BLaER1 (cell line): ENCODE data around the gene CATSPERE.
"Not testable (repeated sequence)": the region's sequence is repeated elsewhere in the genome, so short reads cannot be mapped to it uniquely, and the experiment has no call there.

Experiments used
- H3K27ac ChIP-seq: shearing (Covaris generic); formaldehyde crosslinking; 2 replicates; pipeline ENCODE4 v1.8.1; 2022
- H3K27me3 ChIP-seq: shearing (Covaris generic); formaldehyde crosslinking; 2 replicates; pipeline ENCODE4 v1.8.1; 2022
- H3K36me3 ChIP-seq: shearing (Covaris generic); formaldehyde crosslinking; 2 replicates; pipeline ENCODE4 v1.8.1; 2022
- H3K4me1 ChIP-seq: shearing (Covaris generic); formaldehyde crosslinking; 2 replicates; pipeline ENCODE4 v1.8.1; 2022
- H3K4me2 ChIP-seq: shearing (Covaris generic); formaldehyde crosslinking; 2 replicates; pipeline ENCODE4 v1.8.1; 2022
- H3K4me3 ChIP-seq: shearing (Covaris generic); formaldehyde crosslinking; 2 replicates; pipeline ENCODE4 v1.8.1; 2022
- H3K9ac ChIP-seq: shearing (Covaris generic); formaldehyde crosslinking; 2 replicates; pipeline ENCODE4 v1.8.1; 2022
- H3K9me3 ChIP-seq: shearing (Covaris generic); formaldehyde crosslinking; 2 replicates; pipeline ENCODE4 v1.8.1; 2022
- H4K20me1 ChIP-seq: shearing (Covaris generic); formaldehyde crosslinking; 2 replicates; pipeline ENCODE4 v1.8.1; 2022
- Cebpa-rat ChIP-seq: shearing (Covaris generic); IDR thresholded peaks from 2 replicates; pipeline ENCODE4 v1.8.1; 2022

CATSPERE gene

GRCh38 chr1:244456586-244456985, 4.5 kb upstream of the CATSPERE start:
- no peaks in the 10 kb centered on the region for H3K27me3 ChIP-seq
- H3K9ac ChIP-seq = no peak overlapping the region
- no peak overlapping the region for H3K4me2 ChIP-seq
- TF ChIP-seq Cebpa-rat = no peak
- peaks cover 18% of the 10 kb centered on the region for H3K9me3 ChIP-seq
- no peak overlapping the region for H3K27ac ChIP-seq
- peaks cover 16% of the 10 kb centered on the region for H3K4me1 ChIP-seq
- H4K20me1 ChIP-seq = no peaks in the 10 kb centered on the region
- H3K36me3 ChIP-seq = no peaks in the 10 kb centered on the region
- H3K4me3 ChIP-seq = no peak overlapping the region

GRCh38 chr1:244458781-244459180, 2.3 kb upstream of the CATSPERE start:
- H3K4me3 ChIP-seq = no peak overlapping the region
- no peaks in the 10 kb centered on the region for H4K20me1 ChIP-seq
- H3K27me3 ChIP-seq = no peaks in the 10 kb centered on the region
- peaks cover 12% of the 10 kb centered on the region for H3K9me3 ChIP-seq
- H3K9ac ChIP-seq = no peak overlapping the region
- no peak overlapping the region for H3K4me2 ChIP-seq
- peaks cover 11% of the 10 kb centered on the region for H3K4me1 ChIP-seq
- no peak overlapping the region for H3K27ac ChIP-seq
- no peak for TF ChIP-seq Cebpa-rat
- no peaks in the 10 kb centered on the region for H3K36me3 ChIP-seq

GRCh38 chr1:244460197-244460596, 876 bp upstream of the CATSPERE start:
- peaks cover 11% of the 10 kb centered on the region for H3K4me1 ChIP-seq
- H3K27ac ChIP-seq = no peak overlapping the region
- 0 out of 2 replicates have a peak overlapping the region, but pooled peaks have one; percentile 69 for H3K4me3 ChIP-seq
- no peaks in the 10 kb centered on the region for H3K36me3 ChIP-seq
- no peaks in the 10 kb centered on the region for H4K20me1 ChIP-seq
- no peaks in the 10 kb centered on the region for H3K27me3 ChIP-seq
- no peak for TF ChIP-seq Cebpa-rat
- no peak overlapping the region for H3K9ac ChIP-seq
- H3K9me3 ChIP-seq = peaks cover 11% of the 10 kb centered on the region
- peak overlapping the region; percentile 64; the same call in 1 of the 2 replicates for H3K4me2 ChIP-seq

GRCh38 chr1:244466724-244467123, 5.7 kb downstream of the CATSPERE start:
- Histone ChIP-seq H3K4me3 (no peak overlapping the region), H3K4me2 (no peak overlapping the region), H4K20me1 (no peaks in the 10 kb centered on the region), H3K9me3 (no peaks in the 10 kb centered on the region), H3K27ac (no peak overlapping the region), H3K9ac (no peak overlapping the region), H3K36me3 (no peaks in the 10 kb centered on the region), H3K27me3 (no peaks in the 10 kb centered on the region), H3K4me1 (no peaks in the 10 kb centered on the region)
- no peak for TF ChIP-seq Cebpa-rat

- TF ChIP-seq Cebpa-rat = no peak
- H3K36me3 ChIP-seq = no peaks in the 10 kb centered on the region
- no peak overlapping the region for H3K27ac ChIP-seq
- no peak overlapping the region for H3K4me2 ChIP-seq
- H3K27me3 ChIP-seq = no peaks in the 10 kb centered on the region
- H3K4me3 ChIP-seq = no peak overlapping the region
- H3K9ac ChIP-seq = no peak overlapping the region
- no peaks in the 10 kb centered on the region for H3K9me3 ChIP-seq
- H3K4me1 ChIP-seq = no peaks in the 10 kb centered on the region
- H4K20me1 ChIP-seq = no peaks in the 10 kb centered on the region
Measured at GRCh38 chr1:244473059-244473605, 12.1 kb downstream of the CATSPERE start.

GRCh38 chr1:244484971-244485370, 23.9 kb downstream of the CATSPERE start:
- not testable (repeated sequence) for H3K9me3 ChIP-seq, H3K4me2 ChIP-seq, H3K4me1 ChIP-seq, H3K27ac ChIP-seq, H4K20me1 ChIP-seq, H3K36me3 ChIP-seq, H3K9ac ChIP-seq, H3K27me3 ChIP-seq, H3K4me3 ChIP-seq

GRCh38 chr1:244494653-244495052, 33.6 kb downstream of the CATSPERE start:
- Histone ChIP-seq H3K4me3 (no peak overlapping the region), H3K9me3 (no peaks in the 10 kb centered on the region), H4K20me1 (no peaks in the 10 kb centered on the region), H3K4me2 (no peak overlapping the region), H3K27me3 (no peaks in the 10 kb centered on the region), H3K36me3 (no peaks in the 10 kb centered on the region), H3K27ac (no peak overlapping the region), H3K9ac (no peak overlapping the region), H3K4me1 (no peaks in the 10 kb centered on the region)
- TF ChIP-seq Cebpa-rat = no peak; the same call in 1 of the 2 replicates

GRCh38 chr1:244496186-244496585, 35.1 kb downstream of the CATSPERE start:
- H3K4me2 ChIP-seq = no peak overlapping the region
- H3K27me3 ChIP-seq = no peaks in the 10 kb centered on the region
- H3K4me1 ChIP-seq = no peaks in the 10 kb centered on the region
- H3K9ac ChIP-seq = no peak overlapping the region
- no peak overlapping the region for H3K27ac ChIP-seq
- H3K36me3 ChIP-seq = no peaks in the 10 kb centered on the region
- no peak for TF ChIP-seq Cebpa-rat
- no peak overlapping the region for H3K4me3 ChIP-seq
- H3K9me3 ChIP-seq = peaks cover 11% of the 10 kb centered on the region
- H4K20me1 ChIP-seq = no peaks in the 10 kb centered on the region

GRCh38 chr1:244497805-244498204, 36.7 kb downstream of the CATSPERE start:
- TF ChIP-seq Cebpa-rat = no peak
- H3K9me3 ChIP-seq = peaks cover 11% of the 10 kb centered on the region
- H3K4me3 ChIP-seq = no peak overlapping the region
- H3K9ac ChIP-seq = no peak overlapping the region
- no peaks in the 10 kb centered on the region for H3K27me3 ChIP-seq
- no peaks in the 10 kb centered on the region for H3K4me1 ChIP-seq
- H3K4me2 ChIP-seq = no peak overlapping the region
- no peaks in the 10 kb centered on the region for H4K20me1 ChIP-seq
- no peak overlapping the region for H3K27ac ChIP-seq
- H3K36me3 ChIP-seq = no peaks in the 10 kb centered on the region

GRCh38 chr1:244499484-244499883, 38.4 kb downstream of the CATSPERE start:
- not testable (repeated sequence) for H3K36me3 ChIP-seq, H4K20me1 ChIP-seq, H3K9ac ChIP-seq, H3K4me1 ChIP-seq, H3K4me3 ChIP-seq, H3K27me3 ChIP-seq, H3K4me2 ChIP-seq, H3K27ac ChIP-seq
- peaks cover 11% of the 10 kb centered on the region for H3K9me3 ChIP-seq

- not testable (repeated sequence) for H3K9ac ChIP-seq, H3K4me1 ChIP-seq, H3K27ac ChIP-seq, H3K4me3 ChIP-seq, H3K36me3 ChIP-seq, H3K27me3 ChIP-seq, H3K4me2 ChIP-seq, H4K20me1 ChIP-seq
- peaks cover 11% of the 10 kb centered on the region for H3K9me3 ChIP-seq
Measured at GRCh38 chr1:244500515-244500914, 39.4 kb downstream of the CATSPERE start.
